HEK293 (cell line): ENCODE data around the gene TMEM131L.

Experiments
- CTCF ChIP-seq: fragments of 450-650 bp; formaldehyde crosslinking; IDR thresholded peaks from 2 replicates; pipeline ENCODE4 v1.5.1; 2016; ENCODE audit warnings: missing biosample characterization, missing genetic modification characterization
- KLF7 ChIP-seq: fragments of 450-650 bp; formaldehyde crosslinking; IDR thresholded peaks from 2 replicates; pipeline ENCODE4 v1.5.1; 2016; ENCODE audit warnings: missing biosample characterization, missing genetic modification characterization, borderline replicate concordance
- RBAK ChIP-seq: fragments of 450-650 bp; formaldehyde crosslinking; IDR thresholded peaks from 2 replicates; pipeline ENCODE4 v1.5.1; 2016; ENCODE audit warnings: missing biosample characterization, missing genetic modification characterization
- ZBTB1 ChIP-seq: fragments of 450-650 bp; formaldehyde crosslinking; IDR thresholded peaks from 2 replicates; pipeline ENCODE4 v1.5.1; 2016; ENCODE audit warnings: missing biosample characterization, missing genetic modification characterization
- ZBTB11 ChIP-seq: fragments of 450-650 bp; formaldehyde crosslinking; conservative IDR thresholded peaks from 2 replicates; pipeline ENCODE4 v1.5.1; 2016; ENCODE audit warnings: low read depth, missing biosample characterization, missing genetic modification characterization
- TF ChIP-seq, protein P1 (sequence below): fragments of 450-650 bp; formaldehyde crosslinking; IDR thresholded peaks from 2 replicates; pipeline ENCODE4 v1.5.1; 2016; ENCODE audit warnings: missing biosample characterization, missing genetic modification characterization
- TF ChIP-seq, protein P2 (sequence below): fragments of 450-650 bp; formaldehyde crosslinking; IDR thresholded peaks from 2 replicates; pipeline ENCODE4 v1.5.1; 2016; ENCODE audit warnings: missing biosample characterization, missing genetic modification characterization
- TF ChIP-seq, protein P3 (sequence below): IDR thresholded peaks from 2 replicates; pipeline ENCODE4 v1.6.1; 2011; ENCODE audit warnings: mild to moderate bottlenecking, low read depth, low read length, borderline replicate concordance

DNA sequence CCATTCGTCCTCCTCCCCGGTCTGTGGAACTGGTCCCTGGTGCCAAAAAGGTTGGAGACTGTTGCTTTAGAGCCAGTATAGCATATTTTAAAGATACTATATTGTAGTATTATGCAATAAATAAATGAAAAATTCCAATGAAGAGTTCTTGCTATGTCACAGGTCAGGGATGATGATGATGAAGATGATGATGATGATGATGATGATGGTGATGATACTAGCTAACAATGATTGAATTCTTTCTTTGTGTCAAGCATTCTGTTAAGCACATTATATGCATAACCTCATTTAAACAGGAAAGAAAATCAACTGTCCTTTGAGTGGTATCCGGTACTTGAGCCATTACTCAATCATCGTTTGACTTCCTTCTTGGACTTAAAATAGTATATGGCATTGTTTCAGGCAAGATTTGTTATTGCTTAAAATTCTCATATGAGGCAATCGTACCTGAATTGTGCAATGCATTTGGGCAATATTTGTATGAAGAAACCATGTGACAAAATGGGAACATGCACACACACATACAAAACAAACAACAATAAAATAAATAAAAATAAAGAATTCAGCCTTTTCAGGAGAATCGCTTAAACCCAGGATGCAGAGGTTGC lies 195.2 kb downstream of the TMEM131L start:
- TF ChIP-seq ZBTB1 (no peak), ZBTB11 (tag by site-specific recombination) (no peak), CTCF (tag by site-specific recombination) (no peak), RBAK (tag by site-specific recombination) (no peak), KLF7 (no peak)
- TF ChIP-seq, protein P1, sequence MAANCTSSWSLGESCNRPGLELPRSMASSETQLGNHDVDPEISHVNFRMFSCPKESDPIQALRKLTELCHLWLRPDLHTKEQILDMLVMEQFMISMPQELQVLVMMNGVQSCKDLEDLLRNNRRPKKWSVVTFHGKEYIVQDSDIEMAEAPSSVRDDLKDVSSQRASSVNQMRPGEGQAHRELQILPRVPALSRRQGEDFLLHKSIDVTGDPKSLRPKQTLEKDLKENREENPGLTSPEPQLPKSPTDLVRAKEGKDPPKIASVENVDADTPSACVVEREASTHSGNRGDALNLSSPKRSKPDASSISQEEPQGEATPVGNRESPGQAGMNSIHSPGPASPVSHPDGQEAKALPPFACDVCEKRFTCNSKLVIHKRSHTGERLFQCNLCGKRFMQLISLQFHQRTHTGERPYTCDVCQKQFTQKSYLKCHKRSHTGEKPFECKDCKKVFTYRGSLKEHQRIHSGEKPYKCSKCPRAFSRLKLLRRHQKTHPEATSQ (tag by site-specific recombination): no peak
- TF ChIP-seq, protein P2, sequence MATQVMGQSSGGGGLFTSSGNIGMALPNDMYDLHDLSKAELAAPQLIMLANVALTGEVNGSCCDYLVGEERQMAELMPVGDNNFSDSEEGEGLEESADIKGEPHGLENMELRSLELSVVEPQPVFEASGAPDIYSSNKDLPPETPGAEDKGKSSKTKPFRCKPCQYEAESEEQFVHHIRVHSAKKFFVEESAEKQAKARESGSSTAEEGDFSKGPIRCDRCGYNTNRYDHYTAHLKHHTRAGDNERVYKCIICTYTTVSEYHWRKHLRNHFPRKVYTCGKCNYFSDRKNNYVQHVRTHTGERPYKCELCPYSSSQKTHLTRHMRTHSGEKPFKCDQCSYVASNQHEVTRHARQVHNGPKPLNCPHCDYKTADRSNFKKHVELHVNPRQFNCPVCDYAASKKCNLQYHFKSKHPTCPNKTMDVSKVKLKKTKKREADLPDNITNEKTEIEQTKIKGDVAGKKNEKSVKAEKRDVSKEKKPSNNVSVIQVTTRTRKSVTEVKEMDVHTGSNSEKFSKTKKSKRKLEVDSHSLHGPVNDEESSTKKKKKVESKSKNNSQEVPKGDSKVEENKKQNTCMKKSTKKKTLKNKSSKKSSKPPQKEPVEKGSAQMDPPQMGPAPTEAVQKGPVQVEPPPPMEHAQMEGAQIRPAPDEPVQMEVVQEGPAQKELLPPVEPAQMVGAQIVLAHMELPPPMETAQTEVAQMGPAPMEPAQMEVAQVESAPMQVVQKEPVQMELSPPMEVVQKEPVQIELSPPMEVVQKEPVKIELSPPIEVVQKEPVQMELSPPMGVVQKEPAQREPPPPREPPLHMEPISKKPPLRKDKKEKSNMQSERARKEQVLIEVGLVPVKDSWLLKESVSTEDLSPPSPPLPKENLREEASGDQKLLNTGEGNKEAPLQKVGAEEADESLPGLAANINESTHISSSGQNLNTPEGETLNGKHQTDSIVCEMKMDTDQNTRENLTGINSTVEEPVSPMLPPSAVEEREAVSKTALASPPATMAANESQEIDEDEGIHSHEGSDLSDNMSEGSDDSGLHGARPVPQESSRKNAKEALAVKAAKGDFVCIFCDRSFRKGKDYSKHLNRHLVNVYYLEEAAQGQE (tag by site-specific recombination): no peak
- TF ChIP-seq, protein P3, sequence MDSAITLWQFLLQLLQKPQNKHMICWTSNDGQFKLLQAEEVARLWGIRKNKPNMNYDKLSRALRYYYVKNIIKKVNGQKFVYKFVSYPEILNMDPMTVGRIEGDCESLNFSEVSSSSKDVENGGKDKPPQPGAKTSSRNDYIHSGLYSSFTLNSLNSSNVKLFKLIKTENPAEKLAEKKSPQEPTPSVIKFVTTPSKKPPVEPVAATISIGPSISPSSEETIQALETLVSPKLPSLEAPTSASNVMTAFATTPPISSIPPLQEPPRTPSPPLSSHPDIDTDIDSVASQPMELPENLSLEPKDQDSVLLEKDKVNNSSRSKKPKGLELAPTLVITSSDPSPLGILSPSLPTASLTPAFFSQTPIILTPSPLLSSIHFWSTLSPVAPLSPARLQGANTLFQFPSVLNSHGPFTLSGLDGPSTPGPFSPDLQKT: no peak
